HG03558 (cell line): ENCODE data around the gene NAPA.

Source experiments
- ATAC-seq: cut with Tn5 transposase; IDR thresholded peaks from one replicate; pipeline ENCODE4 v1.9.1; 2021; ENCODE audit warnings: moderate number of reproducible peaks; ENCODE audit not compliant: unreplicated experiment; ENCODE audit errors: extremely low read depth

NAPA gene

DNA sequence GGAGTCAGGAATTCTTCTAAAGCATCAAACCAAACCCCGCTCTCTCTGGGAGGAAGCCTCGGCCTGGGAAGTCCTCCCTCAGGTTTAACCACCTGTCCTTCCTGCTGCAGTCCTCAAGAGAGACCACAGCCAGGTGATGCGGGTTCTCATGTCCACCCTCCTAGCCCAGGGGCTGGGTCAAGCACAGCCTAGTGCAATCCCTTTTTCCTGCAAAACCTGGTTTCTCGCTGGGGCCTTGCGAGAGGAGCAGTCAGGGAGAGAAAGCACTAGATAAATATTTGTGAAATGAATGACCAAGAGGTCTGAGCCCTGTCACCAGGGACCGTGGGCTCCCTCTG, 45.5 kb downstream of the NAPA start:
- no peak for ATAC-seq

DNA sequence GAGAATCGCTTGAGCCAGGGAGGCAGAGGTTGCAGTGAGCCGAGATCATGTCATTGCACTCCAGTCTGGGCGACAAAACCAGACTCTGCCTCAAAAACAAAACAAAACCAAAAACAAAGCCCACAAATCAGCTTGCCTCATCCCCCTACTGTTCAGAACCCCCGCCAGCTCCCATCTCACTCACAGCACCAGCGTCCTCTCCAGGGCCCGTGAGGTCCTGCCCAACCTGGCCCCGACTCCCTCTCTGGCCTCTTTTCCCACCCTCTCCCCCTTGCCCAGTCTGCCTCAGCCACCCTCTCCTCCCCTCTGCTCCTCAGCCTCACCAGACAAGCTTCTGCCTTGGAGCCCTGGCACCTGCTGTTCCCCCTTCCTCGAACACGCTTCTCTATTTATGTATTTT, 46.9 kb downstream of the NAPA start:
- ATAC-seq, result no peak

GRCh38 chr19:47465957-47466356, 48.9 kb downstream of the NAPA start:
- no peak for ATAC-seq

GRCh38 chr19:47464675-47465419, 50.0 kb downstream of the NAPA start:
- no peak for ATAC-seq

GRCh38 chr19:47461876-47462275, 53.0 kb downstream of the NAPA start:
- ATAC-seq, result no peak

- no peak for ATAC-seq
These were observed 55.4 kb downstream of the NAPA start for GRCh38 chr19:47459477-47459876.

DNA sequence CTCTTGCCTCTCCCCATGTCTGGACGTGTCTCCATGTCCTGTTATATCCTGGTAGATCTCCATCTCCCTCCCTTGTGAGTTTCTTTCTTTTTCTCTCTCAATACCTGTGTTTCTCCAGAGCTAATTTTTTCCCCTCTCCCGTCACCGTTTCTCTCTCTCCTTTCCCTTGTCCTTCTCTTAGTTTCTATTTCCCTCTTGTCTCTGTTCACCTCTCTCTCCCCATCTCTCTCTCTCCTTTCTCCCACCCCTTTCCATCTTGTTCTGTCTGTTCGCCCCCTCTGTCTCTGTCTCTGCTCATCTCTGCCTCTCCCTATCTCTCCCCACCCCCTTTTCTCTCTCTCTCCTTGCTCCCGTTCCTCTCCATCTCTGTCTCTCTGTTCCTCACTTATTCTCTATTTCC, 56.2 kb downstream of the NAPA start:
- no peak for ATAC-seq

GRCh38 chr19:47456721-47457474, 58.0 kb downstream of the NAPA start:
- ATAC-seq, result no peak

- ATAC-seq, result no peak
These were observed 64.4 kb downstream of the NAPA start for GRCh38 chr19:47450478-47450877.

DNA sequence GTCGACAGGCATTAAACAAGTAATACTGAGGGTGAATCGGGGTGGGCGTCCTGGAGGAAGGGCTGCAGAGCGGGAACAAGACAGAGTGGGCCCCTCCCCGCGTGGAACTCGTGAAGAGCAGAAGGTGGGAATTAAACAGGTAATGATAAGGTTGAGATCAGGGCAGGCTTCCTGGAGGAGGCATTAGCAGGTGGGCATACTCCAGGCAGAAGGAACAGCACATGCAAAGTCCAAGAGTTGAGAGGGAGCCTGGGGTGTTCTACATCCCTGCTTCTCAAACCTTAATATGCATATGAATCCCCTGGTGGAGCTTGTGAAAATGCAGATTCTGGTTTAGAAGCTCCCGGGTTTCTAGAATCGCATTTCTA, 66.5 kb downstream of the NAPA start:
- ATAC-seq, result no peak

- no peak for ATAC-seq
These were observed 67.1 kb downstream of the NAPA start for GRCh38 chr19:47447470-47448359.

- ATAC-seq, result no peak
These were observed 68.1 kb downstream of the NAPA start for GRCh38 chr19:47446534-47447469.

GRCh38 chr19:47445937-47446402, 68.9 kb downstream of the NAPA start:
- no peak for ATAC-seq

GRCh38 chr19:47445527-47445926, 69.3 kb downstream of the NAPA start:
- no peak for ATAC-seq

- no peak for ATAC-seq
These were observed 70.5 kb downstream of the NAPA start for GRCh38 chr19:47444388-47444821.

GRCh38 chr19:47443331-47443730, 71.5 kb downstream of the NAPA start:
- ATAC-seq, result no peak

DNA sequence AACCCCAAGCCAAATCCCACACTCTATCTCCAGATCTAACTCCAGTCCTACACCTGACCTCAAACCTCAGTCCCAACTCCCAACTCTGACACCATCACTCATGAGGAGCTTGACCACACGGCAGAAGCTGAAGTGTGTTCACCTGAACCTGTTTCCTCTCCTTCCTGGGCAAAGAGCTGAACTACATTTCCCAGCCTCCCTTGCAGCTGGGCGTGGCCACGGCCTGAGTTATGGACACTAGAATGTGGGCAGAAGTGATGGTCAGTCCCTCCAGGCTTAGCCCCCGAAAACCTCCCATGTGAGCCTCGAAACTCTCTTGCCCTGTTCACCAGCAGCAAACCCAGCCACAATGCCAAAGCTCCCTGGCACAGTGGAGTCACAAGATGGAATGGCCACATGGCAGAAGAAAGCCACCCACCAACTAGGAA, 76.1 kb downstream of the NAPA start:
- no peak for ATAC-seq
